ENCODE data around the gene MS4A10. TPM values are rescaled to one million over a fixed set of nuclear protein-coding genes. Genes with fewer than 3 reads are reported as not detected.
"Not testable (repeated sequence)": the region's sequence is repeated elsewhere in the genome, so short reads cannot be mapped to it uniquely, and the experiment has no call there.

MS4A10 gene
- not detected for total RNA-seq

GRCh38 chr11:60785136-60785535 lies at the start of gene MS4A10:
TSS of gene MS4A10 (plus strand) at chr11:60785333. CDS start at chr11:60790336, 5,003 bp downstream.
- Mint-ChIP-seq H3K36me3 (ENCODE audit: low read depth) (no peaks in the 10 kb centered on the region), H3K4me1 (no peaks in the 10 kb centered on the region), H3K9me3 (no peaks in the 10 kb centered on the region), H3K4me3 (no peak within 1 kb of the TSS), H3K27me3 (no peaks in the 10 kb centered on the region), H3K27ac (no peak within 1 kb of the TSS)
- no peak for ATAC-seq (replicated peaks)

GRCh38 chr11:60739114-60739513 lies 46.0 kb upstream of the MS4A10 start:
- Mint-ChIP-seq H3K4me1 (no peaks in the 10 kb centered on the region), H3K27me3 (peaks cover 35% of the 10 kb centered on the region), H3K27ac (no peak overlapping the region), H3K9me3 (no peaks in the 10 kb centered on the region), H3K4me3 (no peak overlapping the region), H3K36me3 (ENCODE audit: low read depth) (no peaks in the 10 kb centered on the region)
- ATAC-seq (replicated peaks), result no peak

- Mint-ChIP-seq H3K36me3 (ENCODE audit: low read depth) (no peaks in the 10 kb centered on the region), H3K9me3 (no peaks in the 10 kb centered on the region), H3K27me3 (peaks cover 39% of the 10 kb centered on the region), H3K4me3 (no peak overlapping the region), H3K4me1 (no peaks in the 10 kb centered on the region), H3K27ac (no peak overlapping the region)
- ATAC-seq (replicated peaks), result no peak
These were observed 44.6 kb upstream of the MS4A10 start for GRCh38 chr11:60740573-60740972.

- Mint-ChIP-seq H3K27ac (no peak overlapping the region), H3K4me3 (no peak overlapping the region), H3K4me1 (no peaks in the 10 kb centered on the region), H3K36me3 (ENCODE audit: low read depth) (no peaks in the 10 kb centered on the region), H3K27me3 (peaks cover 39% of the 10 kb centered on the region), H3K9me3 (no peaks in the 10 kb centered on the region)
- no peak for ATAC-seq (replicated peaks)
These were observed 43.7 kb upstream of the MS4A10 start for GRCh38 chr11:60741421-60741820.

- Mint-ChIP-seq H3K4me1 (peaks cover 5% of the 10 kb centered on the region), H3K27me3 (peaks cover 35% of the 10 kb centered on the region), H3K9me3 (no peaks in the 10 kb centered on the region), H3K27ac (no peak overlapping the region), H3K36me3 (ENCODE audit: low read depth) (no peaks in the 10 kb centered on the region), H3K4me3 (no peak overlapping the region)
- no peak for ATAC-seq (replicated peaks)
These were observed 42.1 kb upstream of the MS4A10 start for GRCh38 chr11:60743058-60743457.

GRCh38 chr11:60744114-60744513 lies 41.0 kb upstream of the MS4A10 start:
- no peak for ATAC-seq (replicated peaks)
- H3K4me1 Mint-ChIP-seq, result peaks cover 5% of the 10 kb centered on the region
- H3K27ac Mint-ChIP-seq, result no peak overlapping the region
- no peaks in the 10 kb centered on the region for H3K9me3 Mint-ChIP-seq
- no peaks in the 10 kb centered on the region for H3K36me3 Mint-ChIP-seq (ENCODE audit: low read depth)
- H3K4me3 Mint-ChIP-seq, result no peak overlapping the region
- H3K27me3 Mint-ChIP-seq, result peaks cover 25% of the 10 kb centered on the region

GRCh38 chr11:60747359-60747873 lies 37.7 kb upstream of the MS4A10 start:
- Mint-ChIP-seq H3K9me3 (no peaks in the 10 kb centered on the region), H3K27me3 (peaks cover 34% of the 10 kb centered on the region), H3K36me3 (ENCODE audit: low read depth) (no peaks in the 10 kb centered on the region), H3K4me1 (peaks cover 5% of the 10 kb centered on the region), H3K27ac (no peak overlapping the region), H3K4me3 (no peak overlapping the region)
- no peak for ATAC-seq (replicated peaks)

GRCh38 chr11:60748225-60748624 lies 36.9 kb upstream of the MS4A10 start:
- no peaks in the 10 kb centered on the region for H3K36me3 Mint-ChIP-seq (ENCODE audit: low read depth)
- H3K9me3 Mint-ChIP-seq, result no peaks in the 10 kb centered on the region
- no peak overlapping the region for H3K4me3 Mint-ChIP-seq
- no peak overlapping the region for H3K27ac Mint-ChIP-seq
- peaks cover 39% of the 10 kb centered on the region for H3K27me3 Mint-ChIP-seq
- peaks cover 5% of the 10 kb centered on the region for H3K4me1 Mint-ChIP-seq
- no peak for ATAC-seq (replicated peaks)

GRCh38 chr11:60748821-60749220 lies 36.3 kb upstream of the MS4A10 start:
- Mint-ChIP-seq H3K4me1 (peaks cover 5% of the 10 kb centered on the region), H3K27ac (no peak overlapping the region), H3K4me3 (no peak overlapping the region), H3K9me3 (no peaks in the 10 kb centered on the region), H3K27me3 (peaks cover 39% of the 10 kb centered on the region), H3K36me3 (ENCODE audit: low read depth) (no peaks in the 10 kb centered on the region)
- no peak for ATAC-seq (replicated peaks)

GRCh38 chr11:60750911-60751310 lies 34.2 kb upstream of the MS4A10 start:
- H3K27ac Mint-ChIP-seq, result no peak overlapping the region
- H3K4me1 Mint-ChIP-seq, result peaks cover 5% of the 10 kb centered on the region
- H3K36me3 Mint-ChIP-seq (ENCODE audit: low read depth), result no peaks in the 10 kb centered on the region
- no peaks in the 10 kb centered on the region for H3K9me3 Mint-ChIP-seq
- H3K4me3 Mint-ChIP-seq, result no peak overlapping the region
- H3K27me3 Mint-ChIP-seq, result peaks cover 34% of the 10 kb centered on the region
- no peak for ATAC-seq (replicated peaks)

- Mint-ChIP-seq H3K27me3 (peaks cover 36% of the 10 kb centered on the region), H3K36me3 (ENCODE audit: low read depth) (no peaks in the 10 kb centered on the region), H3K27ac (no peak overlapping the region), H3K9me3 (no peaks in the 10 kb centered on the region), H3K4me1 (no peaks in the 10 kb centered on the region), H3K4me3 (no peak overlapping the region)
- ATAC-seq (replicated peaks), result no peak
These were observed 31.8 kb upstream of the MS4A10 start for GRCh38 chr11:60753309-60753708.

- Mint-ChIP-seq H3K36me3 (ENCODE audit: low read depth) (no peaks in the 10 kb centered on the region), H3K4me1 (no peaks in the 10 kb centered on the region), H3K27ac (no peak overlapping the region), H3K9me3 (no peaks in the 10 kb centered on the region), H3K4me3 (no peak overlapping the region), H3K27me3 (peaks cover 45% of the 10 kb centered on the region)
- no peak for ATAC-seq (replicated peaks)
These were observed 30.2 kb upstream of the MS4A10 start for GRCh38 chr11:60754887-60755286.

GRCh38 chr11:60756307-60757032 lies 28.7 kb upstream of the MS4A10 start, which contains the start of gene MS4A15:
TSS of gene MS4A15 (plus strand) at chr11:60756867. CDS start at chr11:60763734, 6,867 bp downstream.
- Mint-ChIP-seq H3K27me3 (peaks cover 54% of the 10 kb centered on the region), H3K36me3 (ENCODE audit: low read depth) (no peaks in the 10 kb centered on the region), H3K9me3 (no peaks in the 10 kb centered on the region), H3K4me1 (no peaks in the 10 kb centered on the region), H3K4me3 (no peak within 1 kb of the TSS), H3K27ac (no peak within 1 kb of the TSS)
- ATAC-seq (replicated peaks), result no peak

GRCh38 chr11:60757231-60757800 lies 27.8 kb upstream of the MS4A10 start:
- ATAC-seq (replicated peaks), result no peak
- Mint-ChIP-seq H3K9me3 (no peaks in the 10 kb centered on the region), H3K36me3 (ENCODE audit: low read depth) (no peaks in the 10 kb centered on the region), H3K27me3 (peaks cover 52% of the 10 kb centered on the region), H3K27ac (no peak overlapping the region), H3K4me3 (no peak overlapping the region), H3K4me1 (no peaks in the 10 kb centered on the region)

- not testable (repeated sequence) for H3K36me3 Mint-ChIP-seq (ENCODE audit: low read depth); H3K4me1 Mint-ChIP-seq; ATAC-seq (replicated peaks); H3K27ac Mint-ChIP-seq; H3K4me3 Mint-ChIP-seq; H3K9me3 Mint-ChIP-seq
- peaks cover 45% of the 10 kb centered on the region for H3K27me3 Mint-ChIP-seq
These were observed 26.5 kb upstream of the MS4A10 start for GRCh38 chr11:60758671-60759070.
